ENCODE measurements around the gene HIF1A. TPM values are rescaled to one million over a fixed set of nuclear protein-coding genes. Genes with fewer than 3 reads are reported as not detected.

Gene HIF1A
- total and polyA plus RNA-seq, 2 donors (not counting 1 experiment from before 2014, with no cell fraction given), result 44.2 to 261 TPM

DNA sequence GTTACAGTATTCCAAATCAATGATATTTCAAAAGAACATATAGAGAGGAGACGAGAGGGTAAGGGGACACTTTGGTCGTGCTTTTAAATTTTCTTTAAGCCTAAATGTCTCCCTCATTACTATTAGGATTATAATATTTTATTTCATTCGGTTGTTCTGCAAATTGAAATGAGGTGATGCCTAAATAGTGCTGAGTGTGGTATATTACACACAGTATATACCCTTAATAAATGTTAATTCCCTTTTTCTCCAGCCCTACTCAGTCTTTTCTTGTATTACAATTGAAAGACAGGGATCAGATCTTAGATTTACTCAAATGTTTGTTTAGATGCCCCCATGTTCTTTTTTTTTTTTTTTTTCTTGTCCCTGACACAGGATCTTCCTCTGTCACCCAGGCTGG is 74.6 kb downstream of the HIF1A start:
- POLR2A ChIA-PET, result interaction anchor here (0.6 kb wide), 1 partner anchor 331 kb away, joined by 4 read pairs; no protein-coding TSS in a partner anchor
- no peak for DNase-seq
- no CpG with 5 or more reads among the region's 3 CpGs for WGBS (ENCODE audit: insufficient coverage)

DNA sequence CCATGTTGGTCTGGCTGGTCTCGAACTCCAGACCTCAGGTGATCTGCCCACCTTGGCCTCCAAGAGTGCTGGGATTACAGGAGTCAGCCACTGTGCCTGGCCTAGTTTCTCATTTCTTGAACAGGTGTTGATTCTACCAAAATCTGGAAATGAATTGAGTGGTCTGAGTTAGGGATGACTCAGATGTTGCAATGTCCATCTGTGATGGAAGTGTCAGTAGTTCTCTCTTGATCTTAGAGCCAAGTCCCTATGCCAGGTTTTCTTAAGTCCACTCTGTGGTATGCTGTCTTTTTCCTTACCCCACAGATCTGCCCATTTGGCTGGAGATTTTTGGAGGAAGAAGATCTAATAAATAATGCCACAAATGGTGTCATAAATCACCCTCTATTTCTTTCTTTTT is 79.5 kb downstream of the HIF1A start:
- CTCF ChIA-PET, result no interaction called here
- no peaks in the 10 kb centered on the region for H3K27me3 ChIP-seq (replicated peaks in 1 of 4; ENCODE audit: control extremely low read depth in 1 of 4, control insufficient read depth in 3 of 4, insufficient read depth in 4 of 4, low read length in 3 of 4)
- no peak overlapping the region for H3K4me2 ChIP-seq (replicated peaks; ENCODE audit: low read depth, low read length, poor library complexity, severe bottlenecking)
- no peak overlapping the region for H2AFZ ChIP-seq (ENCODE audit: insufficient read depth, low read depth, low read length, poor library complexity, severe bottlenecking)
- Mint-ChIP-seq H3K4me3 (no peak overlapping the region), H3K9me3 (ENCODE audit: insufficient read depth) (no peaks in the 10 kb centered on the region), H3K27ac (no peak overlapping the region), H3K27me3 (no peaks in the 10 kb centered on the region), H3K4me1 (no peaks in the 10 kb centered on the region)
- H4K20me1 ChIP-seq (ENCODE audit: control insufficient read depth, insufficient read depth, low read length, poor library complexity, severe bottlenecking), result no peaks in the 10 kb centered on the region
- ATAC-seq (ENCODE audit: low read depth) (no peak), DNase-seq (no peak)
- no peak for TF ChIP-seq CTCF (IDR thresholded peaks at IDR 0.05)
- intact Hi-C loops (cut with micrococcal nuclease), result no loop called here
- H3K36me3 ChIP-seq (replicated peaks in 1 of 2; ENCODE audit: control extremely low read depth in 1 of 2, control insufficient read depth in 1 of 2, extremely low read depth in 1 of 2, insufficient read depth in 2 of 2, low read length in 1 of 2), result peaks cover 2 to 60% of the 10 kb centered on the region in 2 experiments
- H3K9me3 ChIP-seq (ENCODE audit: control extremely low read depth in 1 of 3, control insufficient read depth in 2 of 3, insufficient read depth in 1 of 3, low read length in 2 of 3), result no peaks in the 10 kb centered on the region
- H3K27ac ChIP-seq (ENCODE audit: low read length in 2 of 2), result no peak overlapping the region
- no peaks in the 10 kb centered on the region for H3K79me2 ChIP-seq (ENCODE audit: control insufficient read depth, insufficient read depth, low read length)
- POLR2A ChIA-PET, result no interaction called here
- 100% methylated on average over 1 of the region's 1 CpG for WGBS (ENCODE audit: insufficient coverage)
- H3K9ac ChIP-seq (ENCODE audit: low read length), result no peak overlapping the region
- no peaks in the 10 kb centered on the region for H3K4me1 ChIP-seq (ENCODE audit: control insufficient read depth in 2 of 2, insufficient read depth in 2 of 2, low read length in 2 of 2)
- H3K4me3 ChIP-seq (ENCODE audit: control extremely low read depth in 1 of 5, extremely low read depth in 1 of 5, insufficient read depth in 1 of 5, low read depth in 2 of 5, low read length in 4 of 5), result no peak overlapping the region

More for the DNA sequence above, 74.6 kb downstream of the HIF1A start:
- no peaks in the 10 kb centered on the region for H3K27me3 ChIP-seq (replicated peaks in 1 of 4; ENCODE audit: control extremely low read depth in 1 of 4, control insufficient read depth in 3 of 4, insufficient read depth in 4 of 4, low read length in 3 of 4)
- TF ChIP-seq CTCF (IDR thresholded peaks at IDR 0.05) (no peak), EZH2 (IDR thresholded peaks at IDR 0.05; ENCODE audit: borderline replicate concordance, insufficient read depth, low read depth, low read length, poor library complexity, severe bottlenecking) (no peak)
- Mint-ChIP-seq H3K4me1 (peaks cover 14% of the 10 kb centered on the region), H3K4me3 (no peak overlapping the region), H3K27ac (no peak overlapping the region), H3K9me3 (ENCODE audit: insufficient read depth) (no peaks in the 10 kb centered on the region), H3K27me3 (no peaks in the 10 kb centered on the region)
- peaks cover 5 to 36% of the 10 kb centered on the region in 2 experiments for H3K36me3 ChIP-seq (replicated peaks in 1 of 2; ENCODE audit: control extremely low read depth in 1 of 2, control insufficient read depth in 1 of 2, extremely low read depth in 1 of 2, insufficient read depth in 2 of 2, low read length in 1 of 2)
- H3K4me2 ChIP-seq (replicated peaks; ENCODE audit: low read depth, low read length, poor library complexity, severe bottlenecking), result no peak overlapping the region
- H3K4me3 ChIP-seq (ENCODE audit: control extremely low read depth in 1 of 5, extremely low read depth in 1 of 5, insufficient read depth in 1 of 5, low read depth in 2 of 5, low read length in 4 of 5), result no peak overlapping the region
- CTCF ChIA-PET, result interaction anchor here (0.7 to 1.2 kb wide), 2 partner anchors 93 to 167 kb away, joined by 4 to 5 read pairs; no protein-coding TSS in a partner anchor
- ATAC-seq (ENCODE audit: low read depth), result no peak
- H3K79me2 ChIP-seq (ENCODE audit: control insufficient read depth, insufficient read depth, low read length), result no peaks in the 10 kb centered on the region
- H3K4me1 ChIP-seq (ENCODE audit: control insufficient read depth in 2 of 2, insufficient read depth in 2 of 2, low read length in 2 of 2), result no peaks in the 10 kb centered on the region
- H2AFZ ChIP-seq (ENCODE audit: insufficient read depth, low read depth, low read length, poor library complexity, severe bottlenecking), result no peak overlapping the region
- no peaks in the 10 kb centered on the region for H3K9me3 ChIP-seq (ENCODE audit: control extremely low read depth in 1 of 3, control insufficient read depth in 2 of 3, insufficient read depth in 1 of 3, low read length in 2 of 3)
- H4K20me1 ChIP-seq (ENCODE audit: control insufficient read depth, insufficient read depth, low read length, poor library complexity, severe bottlenecking), result no peaks in the 10 kb centered on the region
- intact Hi-C loops (cut with micrococcal nuclease), result no loop called here
- no peak overlapping the region for H3K9ac ChIP-seq (ENCODE audit: low read length)
- no peak overlapping the region for H3K27ac ChIP-seq (ENCODE audit: low read length in 2 of 2)

Data from B cell (primary cell).